DND-41 (cell line): ENCODE results near the gene DOCK3.

ENCODE experiments used
- EZH2 ChIP-seq: IDR thresholded peaks from 3 replicates; pipeline ENCODE4 v1.6.1; 2012; ENCODE audit warnings: borderline replicate concordance, low read depth, mild to moderate bottlenecking, moderate library complexity, low read length, inconsistent platforms; ENCODE audit not compliant: severe bottlenecking
- TF ChIP-seq, protein P1 (sequence below): IDR thresholded peaks from 2 replicates; pipeline ENCODE4 v1.5.1; 2012; ENCODE audit warnings: borderline replicate concordance, low read length, moderate library complexity, mild to moderate bottlenecking; ENCODE audit not compliant: poor library complexity, severe bottlenecking; ENCODE audit errors: extremely low read depth

DNA sequence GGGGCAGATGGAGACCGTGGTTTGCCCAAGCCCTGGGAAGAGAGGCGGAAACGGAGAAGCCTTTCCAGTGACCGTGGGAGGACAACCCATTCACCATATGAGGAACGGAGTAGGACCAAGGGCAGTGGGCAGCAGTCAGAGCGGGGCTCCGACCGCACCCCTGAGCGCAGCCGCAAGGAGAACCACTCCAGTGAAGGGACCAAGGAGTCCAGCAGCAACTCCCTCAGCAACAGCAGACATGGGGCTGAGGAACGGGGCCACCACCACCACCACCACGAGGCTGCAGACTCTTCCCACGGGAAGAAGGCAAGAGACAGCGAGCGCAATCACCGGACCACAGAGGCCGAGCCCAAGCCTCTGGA lies 718.4 kb downstream of the DOCK3 start:
- TF ChIP-seq, protein P1, sequence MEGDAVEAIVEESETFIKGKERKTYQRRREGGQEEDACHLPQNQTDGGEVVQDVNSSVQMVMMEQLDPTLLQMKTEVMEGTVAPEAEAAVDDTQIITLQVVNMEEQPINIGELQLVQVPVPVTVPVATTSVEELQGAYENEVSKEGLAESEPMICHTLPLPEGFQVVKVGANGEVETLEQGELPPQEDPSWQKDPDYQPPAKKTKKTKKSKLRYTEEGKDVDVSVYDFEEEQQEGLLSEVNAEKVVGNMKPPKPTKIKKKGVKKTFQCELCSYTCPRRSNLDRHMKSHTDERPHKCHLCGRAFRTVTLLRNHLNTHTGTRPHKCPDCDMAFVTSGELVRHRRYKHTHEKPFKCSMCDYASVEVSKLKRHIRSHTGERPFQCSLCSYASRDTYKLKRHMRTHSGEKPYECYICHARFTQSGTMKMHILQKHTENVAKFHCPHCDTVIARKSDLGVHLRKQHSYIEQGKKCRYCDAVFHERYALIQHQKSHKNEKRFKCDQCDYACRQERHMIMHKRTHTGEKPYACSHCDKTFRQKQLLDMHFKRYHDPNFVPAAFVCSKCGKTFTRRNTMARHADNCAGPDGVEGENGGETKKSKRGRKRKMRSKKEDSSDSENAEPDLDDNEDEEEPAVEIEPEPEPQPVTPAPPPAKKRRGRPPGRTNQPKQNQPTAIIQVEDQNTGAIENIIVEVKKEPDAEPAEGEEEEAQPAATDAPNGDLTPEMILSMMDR = no peak
- TF ChIP-seq EZH2 = no peak
